ENCODE measurements around the gene XKR7. TPM values are rescaled to one million over a fixed set of nuclear protein-coding genes. Genes with fewer than 3 reads are reported as not detected.

XKR7 gene
- total RNA-seq, 4 donors from 2014 or later, result not detected

DNA sequence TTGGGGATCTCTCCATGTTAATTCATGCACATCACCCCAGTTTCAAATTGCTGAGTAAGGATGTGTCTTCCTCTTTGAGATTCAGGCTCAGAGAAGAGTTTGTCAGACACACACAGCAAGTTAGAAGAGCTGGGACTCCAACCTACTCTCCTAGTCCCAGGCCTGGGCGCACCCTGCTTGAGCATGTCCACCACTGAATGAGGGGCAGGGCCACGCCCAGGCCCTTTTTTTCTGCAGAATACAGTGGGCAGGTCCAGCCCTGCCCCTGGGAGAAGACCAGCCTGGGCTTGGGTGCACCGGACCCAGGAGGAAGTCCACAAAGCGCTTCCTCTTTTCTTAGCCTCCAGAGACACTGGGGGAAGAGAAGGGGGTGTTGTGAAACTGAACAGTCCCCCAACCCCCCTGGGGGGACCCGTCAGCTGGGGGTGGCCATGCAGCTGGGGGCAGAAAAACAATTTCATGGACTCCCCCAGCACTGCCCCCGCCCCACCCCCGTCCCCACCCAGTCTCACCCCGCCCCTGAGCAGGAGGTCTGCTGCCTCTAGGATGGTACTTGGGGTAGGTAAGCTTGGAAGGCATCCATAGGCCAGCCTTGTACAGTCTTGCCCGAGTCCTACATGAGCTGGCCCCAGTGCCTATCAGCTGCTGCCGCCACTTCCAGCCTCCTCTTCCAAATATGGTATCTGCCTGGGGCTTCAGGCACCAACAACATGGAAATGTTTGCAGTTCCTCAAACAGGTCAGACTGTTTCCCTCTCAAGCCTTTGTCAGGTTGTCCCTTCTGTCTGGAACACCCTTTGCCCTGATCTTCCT is 72.4 kb downstream of the XKR7 start:
- peaks cover 0 to 50% (median 0%) of the 10 kb centered on the region in 4 donors for H3K27me3 ChIP-seq
- no peak overlapping the region for H3K27ac ChIP-seq (replicated peaks in 1 of 4)
- H3K9me3 ChIP-seq, result no peaks in the 10 kb centered on the region
- no peaks in the 10 kb centered on the region for H3K4me1 ChIP-seq
- 63% methylated on average over 4 of the region's 10 CpGs for WGBS
- intact Hi-C loops (cut with DNase I), result no loop called here
- no peaks in the 10 kb centered on the region for H3K36me3 ChIP-seq
- no peak for TF ChIP-seq POLR2AphosphoS5 (IDR thresholded peaks at IDR 0.05)
- TF ChIP-seq, protein P1, sequence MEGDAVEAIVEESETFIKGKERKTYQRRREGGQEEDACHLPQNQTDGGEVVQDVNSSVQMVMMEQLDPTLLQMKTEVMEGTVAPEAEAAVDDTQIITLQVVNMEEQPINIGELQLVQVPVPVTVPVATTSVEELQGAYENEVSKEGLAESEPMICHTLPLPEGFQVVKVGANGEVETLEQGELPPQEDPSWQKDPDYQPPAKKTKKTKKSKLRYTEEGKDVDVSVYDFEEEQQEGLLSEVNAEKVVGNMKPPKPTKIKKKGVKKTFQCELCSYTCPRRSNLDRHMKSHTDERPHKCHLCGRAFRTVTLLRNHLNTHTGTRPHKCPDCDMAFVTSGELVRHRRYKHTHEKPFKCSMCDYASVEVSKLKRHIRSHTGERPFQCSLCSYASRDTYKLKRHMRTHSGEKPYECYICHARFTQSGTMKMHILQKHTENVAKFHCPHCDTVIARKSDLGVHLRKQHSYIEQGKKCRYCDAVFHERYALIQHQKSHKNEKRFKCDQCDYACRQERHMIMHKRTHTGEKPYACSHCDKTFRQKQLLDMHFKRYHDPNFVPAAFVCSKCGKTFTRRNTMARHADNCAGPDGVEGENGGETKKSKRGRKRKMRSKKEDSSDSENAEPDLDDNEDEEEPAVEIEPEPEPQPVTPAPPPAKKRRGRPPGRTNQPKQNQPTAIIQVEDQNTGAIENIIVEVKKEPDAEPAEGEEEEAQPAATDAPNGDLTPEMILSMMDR (IDR thresholded peaks at IDR 0.05), result no peak
- TF ChIP-seq POLR2A (IDR thresholded peaks at IDR 0.05; ENCODE audit: low read depth), result no peak
- no peak for TF ChIP-seq EP300 (IDR thresholded peaks at IDR 0.05)
- H3K4me3 ChIP-seq, result no peak overlapping the region
- DNase-seq (ENCODE audit: extremely low spot score), result no peak

DNA sequence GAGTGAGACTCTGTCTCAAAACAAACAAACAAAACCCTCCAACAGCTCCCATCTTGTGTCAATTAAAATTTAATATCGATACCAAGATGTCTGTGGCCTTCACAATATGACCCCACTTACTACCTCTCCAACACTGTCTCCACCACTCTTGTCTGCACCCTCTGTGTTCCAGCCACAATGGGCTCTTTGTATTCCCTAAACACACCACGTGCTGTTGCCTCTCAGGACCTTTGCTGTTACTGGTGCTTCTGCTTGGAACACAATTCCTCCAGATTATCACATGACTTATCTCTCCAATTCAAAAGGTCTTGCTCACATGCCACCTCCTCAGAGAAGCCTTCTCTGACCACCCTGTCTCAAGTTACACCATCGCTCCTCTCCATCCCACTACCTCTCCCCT is 78.0 kb downstream of the XKR7 start:
- no peak overlapping the region for H3K4me3 ChIP-seq
- peaks cover 0 to under 1% (median 0%) of the 10 kb centered on the region in 4 donors for H3K4me1 ChIP-seq
- H3K36me3 ChIP-seq, result no peaks in the 10 kb centered on the region
- H3K27me3 ChIP-seq, result peaks cover 0 to 50% (median under 1%) of the 10 kb centered on the region in 4 donors
- TF ChIP-seq POLR2A (IDR thresholded peaks at IDR 0.05; ENCODE audit: low read depth) (no peak), EP300 (IDR thresholded peaks at IDR 0.05) (no peak), POLR2AphosphoS5 (IDR thresholded peaks at IDR 0.05) (no peak)
- TF ChIP-seq, protein P1 (IDR thresholded peaks at IDR 0.05), result no peak
- H3K27ac ChIP-seq (replicated peaks in 1 of 4), result no peak overlapping the region
- WGBS, result 69% methylated on average over 3 of the region's 3 CpGs
- intact Hi-C loops (cut with DNase I), result no loop called here
- no peak for DNase-seq (ENCODE audit: extremely low spot score)
- no peaks in the 10 kb centered on the region for H3K9me3 ChIP-seq

DNA sequence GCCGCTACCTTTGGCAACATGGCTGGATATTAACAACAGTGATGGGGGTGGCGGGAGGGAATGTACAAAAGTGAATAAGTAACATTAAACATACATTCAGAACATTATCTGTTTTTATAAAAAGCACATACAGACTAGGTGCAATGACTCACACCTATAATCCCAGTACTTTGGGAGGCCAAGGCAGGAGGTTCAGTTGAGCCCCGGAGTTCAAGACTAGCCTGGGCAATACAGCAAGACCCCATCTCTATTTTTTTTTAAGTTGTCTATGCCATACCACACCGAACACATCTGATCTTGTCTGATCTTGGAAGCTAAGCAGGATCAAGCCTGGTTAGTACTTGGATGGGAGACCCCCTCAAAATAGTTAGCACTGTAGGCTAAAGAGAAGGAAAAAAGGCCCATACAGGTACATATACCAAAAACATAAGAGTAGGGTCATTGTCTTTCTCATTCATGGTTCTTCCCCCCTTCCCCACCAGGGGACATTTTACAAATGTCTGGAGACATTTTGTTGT is 82.4 kb downstream of the XKR7 start:
- Histone ChIP-seq H3K27ac (replicated peaks in 1 of 4) (no peak overlapping the region), H3K27me3 (peaks cover 0 to 91% (median 22%) of the 10 kb centered on the region in 4 donors), H3K9me3 (no peaks in the 10 kb centered on the region), H3K4me3 (no peak overlapping the region), H3K36me3 (no peaks in the 10 kb centered on the region), H3K4me1 (peaks cover 9 to 22% (median 15%) of the 10 kb centered on the region in 4 donors)
- intact Hi-C loops (cut with DNase I), result no loop called here
- 94% methylated on average over 4 of the region's 4 CpGs for WGBS
- DNase-seq (ENCODE audit: extremely low spot score), result no peak
- TF ChIP-seq, protein P1 (IDR thresholded peaks at IDR 0.05), result no peak
- TF ChIP-seq POLR2A (IDR thresholded peaks at IDR 0.05; ENCODE audit: low read depth) (no peak), EP300 (IDR thresholded peaks at IDR 0.05) (no peak)

DNA sequence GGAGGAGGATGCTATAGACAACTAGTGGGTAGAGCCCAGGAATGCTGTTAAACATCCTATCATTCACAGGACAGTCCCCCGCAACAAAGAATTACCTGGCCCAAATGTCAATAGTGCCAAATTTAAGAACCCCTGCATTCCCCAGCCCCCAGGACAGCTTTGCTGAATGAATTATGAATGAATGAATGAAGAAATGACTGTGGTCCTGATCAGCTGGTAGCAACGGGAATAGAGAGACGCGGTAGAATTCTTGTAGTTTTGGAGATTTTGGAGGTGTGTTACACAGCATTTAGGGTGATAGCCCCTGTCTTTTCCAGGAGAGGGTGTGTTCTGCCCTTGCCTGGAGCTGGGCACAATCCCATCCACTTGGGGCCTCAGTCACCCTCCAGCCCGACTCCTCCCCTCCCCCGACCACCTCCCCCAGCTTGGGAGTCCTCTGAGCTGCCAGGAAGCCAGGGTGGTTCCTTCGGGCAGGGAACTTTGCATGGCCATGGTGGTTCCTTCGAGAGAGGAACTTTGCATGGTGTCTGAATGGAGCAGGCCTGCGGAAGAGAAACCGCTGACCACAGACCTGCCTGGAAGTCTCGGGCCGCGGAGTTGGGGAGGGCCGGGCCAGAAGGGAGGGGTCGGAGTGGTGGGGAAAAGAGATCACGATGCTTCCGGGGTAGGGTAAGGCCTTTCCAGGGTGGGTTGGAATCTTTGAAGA is 83.1 kb downstream of the XKR7 start:
- H3K4me1 ChIP-seq, result peaks cover 9 to 22% (median 15%) of the 10 kb centered on the region in 4 donors
- peak overlapping the region in 2 of 4 donors; percentile 40 to 53 for H3K4me3 ChIP-seq
- H3K27ac ChIP-seq (replicated peaks in 1 of 4), result peak overlapping the region in 3 of 4 donors; percentile 50 to 67 (median 52)
- H3K9me3 ChIP-seq, result no peaks in the 10 kb centered on the region
- intact Hi-C loops (cut with DNase I), result no loop called here
- 33% methylated on average over 10 of the region's 17 CpGs for WGBS
- no peaks in the 10 kb centered on the region for H3K36me3 ChIP-seq
- peaks cover 0 to 91% (median 22%) of the 10 kb centered on the region in 4 donors for H3K27me3 ChIP-seq
- no peak for TF ChIP-seq POLR2A (IDR thresholded peaks at IDR 0.05; ENCODE audit: low read depth)
- TF ChIP-seq POLR2AphosphoS5 (IDR thresholded peaks at IDR 0.05), result no peak
- TF ChIP-seq, protein P1 (IDR thresholded peaks at IDR 0.05), result no peak
- no peak for TF ChIP-seq EP300 (IDR thresholded peaks at IDR 0.05)
- no peak for DNase-seq (ENCODE audit: extremely low spot score)

Data from esophagus muscularis mucosa (tissue), 4 donors.